GM19328 (cell line): Measurements from ENCODE around the gene RELT.

Source experiments
- ATAC-seq: cut with Tn5 transposase; IDR thresholded peaks from one replicate; pipeline ENCODE4 v1.9.1; 2021; ENCODE audit warnings: mild to moderate bottlenecking, moderate library complexity; ENCODE audit not compliant: unreplicated experiment

Gene RELT

GRCh38 chr11:73389916-73390315, 13.7 kb downstream of the RELT start:
- ATAC-seq: no peak

DNA sequence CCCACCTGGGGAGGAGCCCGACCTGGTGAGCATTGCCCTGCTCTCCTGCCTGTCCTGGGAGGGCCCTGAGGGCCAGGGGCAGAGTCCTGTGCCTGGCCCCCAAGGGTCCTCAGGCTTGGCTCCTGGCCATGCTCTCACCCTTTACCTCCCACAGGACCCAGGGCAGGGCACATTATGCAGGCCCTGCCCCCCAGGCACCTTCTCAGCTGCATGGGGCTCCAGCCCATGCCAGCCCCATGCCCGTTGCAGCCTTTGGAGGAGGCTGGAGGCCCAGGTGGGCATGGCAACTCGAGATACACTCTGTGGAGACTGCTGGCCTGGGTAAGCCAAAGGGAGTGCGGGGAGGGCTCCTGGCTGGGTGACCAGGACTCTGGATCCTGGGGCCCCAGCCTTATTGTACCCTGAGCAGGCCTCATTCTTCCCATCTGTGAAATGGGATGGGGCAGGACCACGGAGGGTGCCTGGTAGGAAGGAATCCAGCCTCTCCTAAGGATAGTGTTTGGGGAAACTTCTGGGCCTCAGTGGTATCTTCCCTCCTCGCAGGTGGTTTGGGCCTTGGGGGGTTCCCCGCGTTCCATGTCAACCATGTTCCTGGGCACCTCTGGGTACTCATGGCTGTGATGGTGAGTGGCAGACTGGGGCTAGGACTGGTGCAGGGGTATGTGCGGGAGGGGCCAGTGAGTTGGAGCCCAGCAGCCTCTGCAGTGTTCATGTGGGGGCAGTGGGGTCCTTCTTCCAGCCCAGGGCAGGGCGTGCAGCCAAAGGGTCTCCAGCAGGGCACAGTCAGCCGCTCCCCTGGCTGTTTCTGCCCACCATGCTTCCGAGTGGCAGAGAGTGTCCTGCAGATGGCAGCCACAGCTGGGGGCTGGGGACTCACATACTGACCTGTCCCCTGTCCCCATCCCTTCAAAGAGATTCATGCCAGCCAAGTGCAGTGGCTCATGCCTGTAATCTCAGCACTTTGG, 14.7 kb downstream of the RELT start:
- ATAC-seq: no peak

GRCh38 chr11:73391665-73392064, 15.5 kb downstream of the RELT start:
- ATAC-seq: no peak

DNA sequence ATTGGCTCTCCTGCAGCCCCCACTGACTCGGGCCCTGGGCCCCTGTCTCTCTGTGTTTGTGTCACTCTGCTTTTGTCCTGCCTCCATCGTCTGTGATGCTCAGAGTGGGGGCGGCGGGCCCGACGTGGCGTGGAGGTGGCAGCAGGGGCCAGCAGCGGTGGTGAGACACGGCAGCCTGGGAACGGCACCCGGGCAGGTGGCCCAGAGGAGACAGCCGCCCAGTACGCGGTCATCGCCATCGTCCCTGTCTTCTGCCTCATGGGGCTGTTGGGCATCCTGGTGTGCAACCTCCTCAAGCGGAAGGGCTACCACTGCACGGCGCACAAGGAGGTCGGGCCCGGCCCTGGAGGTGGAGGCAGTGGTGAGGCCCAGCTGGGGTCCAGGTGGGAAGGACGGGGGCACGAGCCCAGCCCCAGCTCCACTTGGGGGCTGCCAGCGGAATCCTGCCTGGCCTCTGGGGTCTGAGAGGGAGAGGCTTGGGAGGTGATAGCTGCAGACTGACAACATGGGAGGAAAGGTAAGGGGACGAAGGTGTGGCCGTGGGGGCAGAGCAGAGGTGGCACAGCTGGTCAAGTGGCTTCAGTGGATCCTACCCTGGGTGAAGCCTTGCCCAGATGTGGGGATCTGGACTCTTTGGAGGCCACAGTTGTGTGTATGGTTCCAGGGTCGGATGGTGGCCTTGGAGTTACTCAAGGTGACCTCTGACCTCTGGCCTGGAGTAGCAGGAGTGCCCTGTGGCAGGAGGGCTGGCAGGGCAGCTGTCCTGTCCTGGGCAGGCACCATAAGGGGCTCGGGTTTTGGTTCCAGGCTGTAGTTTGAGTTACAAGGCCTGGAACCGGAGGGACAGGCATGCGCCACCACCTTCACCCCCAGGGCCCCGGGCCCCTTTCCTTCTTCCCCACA, 16.2 kb downstream of the RELT start:
- ATAC-seq: no peak

- no peak for ATAC-seq
Observed at GRCh38 chr11:73393011-73393380, 16.8 kb downstream of the RELT start.

DNA sequence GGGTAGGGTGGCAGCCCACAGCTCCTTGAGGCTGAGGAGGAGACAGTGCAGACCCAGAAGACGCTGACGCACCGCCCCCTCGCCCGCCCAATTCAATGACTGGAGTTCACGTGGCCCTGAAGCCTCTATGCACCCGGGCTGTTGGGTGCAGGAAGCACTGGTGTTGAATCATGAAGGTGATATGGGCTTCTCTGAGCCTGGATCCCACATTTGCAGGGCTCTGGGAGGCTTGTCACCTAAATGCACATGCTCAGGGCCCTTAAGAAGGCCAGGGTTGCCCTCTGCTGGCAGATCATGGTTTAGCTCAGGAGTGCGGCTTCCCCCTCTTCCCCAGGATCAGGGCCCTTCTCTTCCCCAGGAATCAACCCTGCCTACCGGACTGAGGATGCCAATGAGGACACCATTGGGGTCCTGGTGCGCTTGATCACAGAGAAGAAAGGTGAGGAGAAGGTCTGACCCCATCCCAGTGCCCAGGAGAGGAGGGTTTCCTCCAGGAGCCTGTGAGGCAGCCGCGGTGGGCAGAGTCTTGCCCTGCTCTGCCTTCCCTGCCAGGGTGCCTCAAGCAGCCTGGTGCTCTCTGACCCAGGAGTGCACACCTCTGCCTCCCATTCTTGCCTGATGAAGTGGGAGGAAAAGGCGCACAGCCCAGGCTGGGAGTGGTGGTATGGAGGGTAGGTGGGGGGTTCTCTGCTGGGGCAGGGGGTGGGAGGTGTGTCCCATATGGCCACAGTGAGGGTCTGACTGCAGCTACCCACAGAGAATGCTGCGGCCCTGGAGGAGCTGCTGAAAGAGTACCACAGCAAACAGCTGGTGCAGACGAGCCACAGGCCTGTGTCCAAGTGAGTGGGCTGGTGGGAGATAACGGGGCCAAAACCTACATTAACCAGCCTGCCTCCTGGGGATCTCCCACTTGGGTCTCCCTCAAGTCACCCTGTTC, 17.5 kb downstream of the RELT start:
- ATAC-seq: no peak

- ATAC-seq: no peak
Observed at GRCh38 chr11:73394416-73395296, 18.5 kb downstream of the RELT start.

GRCh38 chr11:73395297-73396208, 19.4 kb downstream of the RELT start:
- no peak for ATAC-seq

- ATAC-seq: no peak
Observed at GRCh38 chr11:73396251-73396930, 20.2 kb downstream of the RELT start.

- ATAC-seq: no peak
Observed at GRCh38 chr11:73396985-73397384, 20.8 kb downstream of the RELT start.

DNA sequence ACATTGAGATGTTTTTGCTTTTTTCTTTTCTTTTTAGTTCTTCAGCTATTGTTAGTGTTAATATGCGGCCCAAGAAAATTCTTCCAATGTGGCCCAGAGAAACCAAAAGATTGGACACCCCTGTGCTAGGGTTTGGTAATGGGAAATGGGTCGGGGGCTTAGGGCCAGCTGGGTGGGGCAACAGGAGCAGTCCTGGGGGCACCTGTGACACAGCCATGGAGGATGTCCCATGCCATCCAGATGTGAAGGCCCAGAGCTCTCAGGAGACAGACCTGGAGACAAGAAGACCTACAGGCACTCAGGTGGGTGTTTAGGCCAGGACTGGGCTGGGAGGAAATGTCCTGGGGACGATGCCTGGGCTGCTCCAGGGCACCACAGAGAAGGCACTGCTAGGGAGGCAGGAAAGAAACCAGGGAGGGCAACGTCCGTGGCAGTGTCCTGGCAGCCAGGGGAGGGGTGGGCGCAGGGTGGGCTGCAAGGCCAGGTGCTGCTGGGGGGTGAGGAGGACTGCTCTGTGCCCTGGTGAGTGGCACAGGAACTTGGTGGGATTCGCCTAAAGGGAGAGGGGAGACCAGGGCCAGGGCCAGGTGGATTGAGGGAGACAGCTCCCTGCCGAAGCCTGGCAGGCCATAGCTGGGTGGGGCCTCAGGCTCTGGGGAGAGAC, 21.4 kb downstream of the RELT start:
- ATAC-seq: no peak

DNA sequence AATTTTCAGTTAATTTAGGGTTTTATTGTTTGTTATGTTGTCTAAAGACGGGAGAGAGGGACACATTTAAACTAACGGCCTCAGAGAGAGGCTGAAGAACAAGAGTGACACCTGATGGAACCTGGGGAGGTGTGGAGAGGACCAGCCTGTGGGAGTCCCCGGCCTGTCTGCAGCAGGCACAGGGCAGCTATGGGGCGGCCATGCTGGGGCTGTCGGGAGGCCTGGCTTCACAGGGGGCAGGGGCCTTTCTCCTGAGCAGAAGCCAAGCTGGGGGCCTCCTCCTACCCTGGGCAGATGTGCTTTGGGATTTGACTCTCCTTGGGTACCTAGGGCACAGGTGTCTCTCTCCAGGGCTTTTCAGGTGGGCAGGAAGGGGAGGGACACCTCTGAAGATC, 21.9 kb downstream of the RELT start:
- ATAC-seq: no peak

GRCh38 chr11:73398721-73399120, 22.5 kb downstream of the RELT start:
- ATAC-seq: no peak

DNA sequence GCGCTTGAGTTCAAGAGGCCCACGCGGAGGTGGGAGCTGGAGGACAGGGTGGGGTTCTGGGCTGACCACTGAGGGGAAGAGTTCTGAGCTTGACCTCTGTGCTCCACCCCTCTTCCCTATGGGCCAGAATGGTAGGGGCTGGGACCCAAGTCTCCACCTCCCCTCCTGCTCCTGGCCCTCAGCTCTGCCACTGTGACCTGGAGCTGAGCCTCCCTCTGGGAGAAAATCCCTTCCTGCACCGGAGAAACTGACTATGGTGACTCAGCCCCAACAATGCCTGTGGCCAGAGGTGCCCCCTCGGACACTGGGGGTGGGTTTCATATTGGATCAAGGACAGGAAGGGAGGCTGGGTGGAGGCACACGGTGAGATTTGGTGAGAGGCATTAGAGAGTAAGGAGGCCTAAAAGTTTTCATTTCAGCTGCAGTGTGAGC, 23.0 kb downstream of the RELT start:
- ATAC-seq: no peak

GRCh38 chr11:73399636-73400035, 23.4 kb downstream of the RELT start:
- no peak for ATAC-seq

DNA sequence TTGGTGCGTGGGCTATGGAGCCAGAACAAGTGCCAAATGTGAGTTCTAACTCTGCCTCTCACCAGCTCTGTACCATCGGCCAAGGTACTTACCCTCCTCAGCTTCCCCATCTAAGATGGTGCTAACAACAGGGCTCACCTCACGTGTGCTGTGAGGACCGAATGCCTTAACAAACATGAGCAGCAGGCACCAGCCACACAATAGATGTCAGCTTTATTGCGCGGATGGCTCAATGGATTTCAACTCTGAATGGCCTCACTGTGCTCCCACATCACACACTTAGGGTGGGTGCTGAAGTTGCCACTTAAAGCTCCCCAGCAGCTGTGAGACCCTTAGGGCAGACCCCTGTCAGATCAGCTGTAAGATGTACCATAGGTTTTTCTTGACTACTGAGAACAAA, 24.1 kb downstream of the RELT start:
- no peak for ATAC-seq

DNA sequence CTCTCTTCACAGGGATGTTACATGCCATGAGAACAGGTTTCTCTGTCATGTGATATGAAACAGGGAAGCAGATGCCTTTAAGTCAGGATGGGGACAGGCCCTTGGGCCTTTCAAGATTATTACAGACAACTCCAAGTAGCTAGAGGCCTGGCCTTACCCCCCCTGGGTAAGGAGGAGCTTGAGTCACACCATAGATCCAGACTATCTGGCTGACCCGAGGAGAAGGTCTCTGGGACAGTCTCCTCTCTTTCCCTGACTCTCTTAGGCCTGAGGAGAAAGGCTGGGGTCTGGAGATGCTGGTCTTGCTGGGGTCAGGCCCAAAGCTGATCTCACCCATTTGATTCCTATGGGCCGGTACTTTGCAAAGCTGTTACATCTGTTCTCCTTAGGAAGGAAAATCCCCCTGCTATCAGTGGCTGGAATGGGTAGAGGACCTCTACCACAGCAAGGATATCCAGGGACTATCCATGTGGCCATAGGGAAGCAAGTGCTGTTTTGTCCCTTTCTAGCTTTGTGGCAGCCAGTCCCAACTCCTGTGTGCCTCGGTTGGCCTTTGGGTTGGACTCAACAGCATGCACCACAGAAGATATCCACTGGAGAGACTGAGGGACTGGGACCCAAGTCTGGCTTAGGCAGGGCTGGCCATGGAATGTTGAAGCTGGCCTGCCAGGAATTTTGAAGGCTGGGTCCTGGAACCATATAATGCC, 25.2 kb downstream of the RELT start:
- no peak for ATAC-seq
